ENCODE results near the gene ZNF598.

DNA sequence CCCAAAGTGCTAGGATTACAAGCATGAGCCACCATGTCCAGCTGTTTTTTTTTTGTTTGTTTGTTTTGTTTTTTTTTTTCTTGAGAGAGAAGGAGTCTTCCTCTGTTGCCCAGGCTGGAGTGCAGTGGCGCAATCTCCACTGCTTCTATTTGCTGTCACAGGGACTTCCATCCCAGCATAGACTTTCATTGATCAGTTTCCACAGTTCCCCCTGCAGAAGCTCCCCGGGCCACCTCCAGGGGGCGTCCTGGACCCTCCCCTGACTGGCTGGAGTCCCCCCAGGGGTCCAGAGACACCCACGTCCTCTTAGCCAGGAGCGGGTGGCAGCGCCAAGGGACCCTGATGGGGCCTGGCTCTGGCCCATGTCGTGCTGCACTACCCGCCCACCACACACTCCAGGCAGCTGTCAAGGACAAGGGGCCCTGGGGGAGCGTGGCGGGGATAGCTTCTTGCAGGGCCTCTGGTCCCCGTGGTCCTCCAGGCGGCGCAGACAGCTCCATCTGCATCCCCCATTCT is 6.8 kb upstream of the ZNF598 start:
- TF ChIP-seq, protein P1, sequence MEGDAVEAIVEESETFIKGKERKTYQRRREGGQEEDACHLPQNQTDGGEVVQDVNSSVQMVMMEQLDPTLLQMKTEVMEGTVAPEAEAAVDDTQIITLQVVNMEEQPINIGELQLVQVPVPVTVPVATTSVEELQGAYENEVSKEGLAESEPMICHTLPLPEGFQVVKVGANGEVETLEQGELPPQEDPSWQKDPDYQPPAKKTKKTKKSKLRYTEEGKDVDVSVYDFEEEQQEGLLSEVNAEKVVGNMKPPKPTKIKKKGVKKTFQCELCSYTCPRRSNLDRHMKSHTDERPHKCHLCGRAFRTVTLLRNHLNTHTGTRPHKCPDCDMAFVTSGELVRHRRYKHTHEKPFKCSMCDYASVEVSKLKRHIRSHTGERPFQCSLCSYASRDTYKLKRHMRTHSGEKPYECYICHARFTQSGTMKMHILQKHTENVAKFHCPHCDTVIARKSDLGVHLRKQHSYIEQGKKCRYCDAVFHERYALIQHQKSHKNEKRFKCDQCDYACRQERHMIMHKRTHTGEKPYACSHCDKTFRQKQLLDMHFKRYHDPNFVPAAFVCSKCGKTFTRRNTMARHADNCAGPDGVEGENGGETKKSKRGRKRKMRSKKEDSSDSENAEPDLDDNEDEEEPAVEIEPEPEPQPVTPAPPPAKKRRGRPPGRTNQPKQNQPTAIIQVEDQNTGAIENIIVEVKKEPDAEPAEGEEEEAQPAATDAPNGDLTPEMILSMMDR (IDR thresholded peaks at IDR 0.05), result no peak
- TF ChIP-seq EP300 (IDR thresholded peaks at IDR 0.05), result no peak
